ENCODE data around the gene CLMN. TPM values are rescaled to one million over a fixed set of nuclear protein-coding genes. Genes with fewer than 3 reads are reported as not detected.

Gene CLMN
- total and polyA plus RNA-seq, 2 of the 8 experiments (the other 6 are each of a cell fraction or from before 2014, with no cell fraction given), result 1.6 to 8.2 TPM

DNA sequence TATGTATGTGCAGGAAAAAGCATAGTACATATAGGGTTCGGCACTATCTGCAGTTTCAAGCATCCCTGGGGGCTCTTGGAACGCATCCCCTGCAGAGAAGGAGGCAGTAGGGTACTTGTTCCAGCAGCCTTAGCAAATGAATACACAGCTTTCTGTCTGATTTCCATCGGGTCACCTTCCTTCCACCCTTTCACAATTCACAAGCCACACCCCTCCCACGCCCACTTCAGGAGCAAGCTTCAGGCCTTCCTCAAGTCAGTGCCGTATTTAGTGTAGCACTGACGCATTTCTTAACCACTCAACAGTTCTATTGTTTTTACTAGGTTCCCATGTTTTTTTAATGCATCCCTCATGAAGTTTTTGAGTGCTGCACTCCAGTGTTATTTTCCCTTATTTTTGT lies 64.2 kb downstream of the CLMN start:
- Histone ChIP-seq H3K23ac (ENCODE audit: insufficient read length) (no peak overlapping the region), H3K4me1 (replicated peaks in 1 of 4; ENCODE audit: control insufficient read depth in 3 of 4, insufficient read depth in 4 of 4, low read length in 3 of 4) (peaks cover 6 to 32% (median 21%) of the 10 kb centered on the region in 4 experiments), H3K56ac (replicated peaks; ENCODE audit: insufficient read length, low read depth, low read length) (no peak overlapping the region), H2BK15ac (ENCODE audit: low read length) (no peak overlapping the region), H3K4ac (replicated peaks; ENCODE audit: insufficient read length, low read depth, low read length) (no peak overlapping the region), H3K79me1 (ENCODE audit: low read depth, low read length) (no peaks in the 10 kb centered on the region), H3K23me2 (ENCODE audit: low read depth, low read length) (peaks cover 10% of the 10 kb centered on the region; the same call in 1 of the 2 replicates), H3K27ac (ENCODE audit: low read depth, low read length) (no peak overlapping the region), H2BK5ac (ENCODE audit: low read depth, low read length) (peak overlapping the region; percentile 26; the same call in 1 of the 2 replicates), H4K5ac (ENCODE audit: insufficient read length, low read depth, low read length) (no peak overlapping the region), H3K9ac (replicated peaks in 1 of 4; ENCODE audit: extremely low read depth in 1 of 4, low read depth in 3 of 4, low read length in 3 of 4) (no peak overlapping the region), H4K91ac (replicated peaks; ENCODE audit: insufficient read length, low read length) (no peak overlapping the region), H2BK120ac (replicated peaks; ENCODE audit: low read depth, low read length) (no peak overlapping the region), H3K9me3 (ENCODE audit: insufficient read depth in 2 of 2, low read depth in 1 of 2, low read length in 1 of 2) (no peaks in the 10 kb centered on the region), H3K79me2 (ENCODE audit: control insufficient read depth in 1 of 2, insufficient read depth in 2 of 2, low read length in 2 of 2) (no peaks in the 10 kb centered on the region), H3K14ac (ENCODE audit: insufficient read length) (no peak overlapping the region), H2BK20ac (ENCODE audit: low read length) (no peak overlapping the region), H2BK12ac (ENCODE audit: low read depth, low read length) (no peak overlapping the region), H4K8ac (ENCODE audit: extremely low read depth, insufficient read depth, low read length) (no peak overlapping the region), H4K20me1 (replicated peaks in 1 of 2; ENCODE audit: control insufficient read depth in 1 of 2, insufficient read depth in 2 of 2, low read length in 2 of 2) (peaks cover 0 to 8% of the 10 kb centered on the region in 2 experiments), H2AK5ac (ENCODE audit: low read depth, low read length) (no peak overlapping the region), H3K4me2 (ENCODE audit: insufficient read depth in 1 of 2, low read depth in 2 of 2, low read length in 2 of 2) (peak overlapping the region; percentile 48 to 62; a peak in 3 of 4 replicates), H3K36me3 (ENCODE audit: control insufficient read depth in 2 of 4, insufficient read depth in 4 of 4, low read length in 3 of 4) (no peaks in the 10 kb centered on the region; a peak in 1 of 8 replicates), H3K27me3 (replicated peaks in 1 of 4; ENCODE audit: control insufficient read depth in 3 of 4, extremely low read depth in 1 of 4, insufficient read depth in 3 of 4, low read length in 3 of 4) (no peaks in the 10 kb centered on the region), H2AFZ (ENCODE audit: low read length) (no peak overlapping the region), H3K18ac (ENCODE audit: extremely low read depth, low read length) (no peak overlapping the region), H3K4me3 (ENCODE audit: extremely low read depth in 1 of 4, insufficient read depth in 2 of 4, low read depth in 3 of 4, low read length in 4 of 4) (peak overlapping the region in 1 of 4 experiments; percentile 31; a peak in 2 of 8 replicates)
- peak; percentile 72 for FAIRE-seq
- WGBS, 2 experiments (ENCODE audit: extremely low coverage in 1 of 2, insufficient coverage in 1 of 2, insufficient read length in 1 of 2, insufficient replicate concordance in 2 of 2, low coverage in 1 of 2, low lambda C conversion rate in 2 of 2, missing lambda C conversion rate in 1 of 2), result 14% methylated on average over 6 of the region's 6 CpGs; no CpG with 5 or more reads in 1 of the 2 experiments
- ChIA-PET CTCF (ENCODE audit: partially characterized antibody) (interaction anchor here (0.6 to 1.5 kb wide), 6 partner anchors 24 to 174 kb away, joined by 3 to 4 read pairs (median 4); no protein-coding TSS in a partner anchor), POLR2A (ENCODE audit: partially characterized antibody) (interaction anchor here (0.9 kb wide), 1 partner anchor 106 kb away, joined by 6 read pairs; no protein-coding TSS in a partner anchor)
- peak; percentile 73 to 76 for DNase-seq (ENCODE audit: low read depth in 1 of 2, low spot score in 2 of 2)
- no peak for TF ChIP-seq RXRA (IDR thresholded peaks at IDR 0.05; ENCODE audit: insufficient read depth, low read depth, low read length)
- TF ChIP-seq SP4 (IDR thresholded peaks at IDR 0.05; ENCODE audit: low read length), result no peak
- no peak; a peak in 1 of 4 replicates for TF ChIP-seq RAD21 (IDR thresholded peaks at IDR 0.05 in 1 of 2, conservative IDR thresholded peaks at IDR 0.05 in 1 of 2; ENCODE audit: low read depth in 2 of 2, low read length in 2 of 2)
- no peak for TF ChIP-seq CREB1 (IDR thresholded peaks at IDR 0.05)
- no peak for TF ChIP-seq GABPA (IDR thresholded peaks at IDR 0.05; ENCODE audit: borderline replicate concordance, insufficient read depth, low read length)
- TF ChIP-seq SIX5 (IDR thresholded peaks at IDR 0.05; ENCODE audit: low read depth, low read length), result no peak
- no peak for TF ChIP-seq KDM5A (IDR thresholded peaks at IDR 0.05; ENCODE audit: low read length)
- TF ChIP-seq SUZ12 (IDR thresholded peaks at IDR 0.05; ENCODE audit: low read length), result no peak

Data from H1 (cell line).